Activated naive CD8-positive, alpha-beta T cell treated with anti-CD3 and anti-CD28 coated beads, Interleukin-2, amount 10 ng/mL, durations not matched to agents 7 days and 5 days (primary cell): Measurements from ENCODE around the gene NRGN. TPM values are rescaled to one million over a fixed set of nuclear protein-coding genes. Genes with fewer than 3 reads are reported as not detected.

Source experiments
- ATAC-seq: fragments of 150-1000 bp; cut with Tn5 transposase; one replicate; pipeline ENCODE4 v1.10.0; 2021; ENCODE audit warnings: low read depth, moderate library complexity
- POLR2A ChIA-PET: fragments of 350-600 bp; sonication (Branson Sonifier 250); formaldehyde crosslinking; loops from one replicate; lab custom pipeline; 2021; ENCODE audit warnings: antibody characterized with exemption; lab: Charles Lee
- DNase-seq: peaks from one replicate; pipeline ENCODE4 v3.0.0; 2021
- H3K27ac Mint-ChIP-seq: one replicate; pipeline ENCODE4 v1.8.0; 2022; ENCODE audit warnings: mild to moderate bottlenecking, mixed read lengths
- H3K27me3 Mint-ChIP-seq: one replicate; pipeline ENCODE4 v1.8.0; 2022; ENCODE audit warnings: mild to moderate bottlenecking, moderate library complexity, mixed read lengths
- H3K36me3 Mint-ChIP-seq: one replicate; pipeline ENCODE4 v1.8.0; 2021; ENCODE audit warnings: mild to moderate bottlenecking, mixed read lengths
- H3K4me1 Mint-ChIP-seq: one replicate; pipeline ENCODE4 v1.8.0; 2021; ENCODE audit warnings: mixed read lengths
- H3K4me3 Mint-ChIP-seq: one replicate; pipeline ENCODE4 v1.8.0; 2022; ENCODE audit warnings: mild to moderate bottlenecking, moderate library complexity, mixed read lengths
- H3K9me3 Mint-ChIP-seq: one replicate; pipeline ENCODE4 v1.8.0; 2021; ENCODE audit warnings: mixed read lengths
- total RNA-seq, 2 experiments: library from RNA; stranded (reverse); gene quantifications; one replicate each; pipeline ENCODE4 v1.2.3, GENCODE V29; 2021

NRGN gene
- total RNA-seq, 2 experiments from 2014 or later, result 4.0 to 5.3 TPM

GRCh38 chr11:124725719-124726105, 14.0 kb upstream of the NRGN start:
- peaks cover 10% of the 10 kb centered on the region for H3K4me1 Mint-ChIP-seq
- H3K36me3 Mint-ChIP-seq, result no peaks in the 10 kb centered on the region
- POLR2A ChIA-PET, result no interaction called here
- no peaks in the 10 kb centered on the region for H3K9me3 Mint-ChIP-seq
- no peak for ATAC-seq
- no peak overlapping the region for H3K27ac Mint-ChIP-seq
- H3K27me3 Mint-ChIP-seq, result peaks cover 39% of the 10 kb centered on the region
- no peak overlapping the region for H3K4me3 Mint-ChIP-seq
- DNase-seq, result no peak

- Mint-ChIP-seq H3K4me1 (peaks cover 12% of the 10 kb centered on the region), H3K27ac (no peak overlapping the region), H3K4me3 (no peak overlapping the region), H3K27me3 (peaks cover 37% of the 10 kb centered on the region), H3K9me3 (no peaks in the 10 kb centered on the region), H3K36me3 (no peaks in the 10 kb centered on the region)
- ATAC-seq (no peak), DNase-seq (no peak)
- POLR2A ChIA-PET, result no interaction called here
Measured at GRCh38 chr11:124727474-124727873, 12.3 kb upstream of the NRGN start.

GRCh38 chr11:124728134-124728533, 11.6 kb upstream of the NRGN start:
- Mint-ChIP-seq H3K4me3 (no peak overlapping the region), H3K4me1 (peaks cover 8% of the 10 kb centered on the region), H3K27ac (no peak overlapping the region), H3K36me3 (no peaks in the 10 kb centered on the region), H3K27me3 (peaks cover 31% of the 10 kb centered on the region), H3K9me3 (no peaks in the 10 kb centered on the region)
- ATAC-seq, result no peak
- DNase-seq, result no peak
- POLR2A ChIA-PET, result no interaction called here

- Mint-ChIP-seq H3K9me3 (no peaks in the 10 kb centered on the region), H3K4me3 (no peak overlapping the region), H3K27ac (no peak overlapping the region), H3K36me3 (no peaks in the 10 kb centered on the region), H3K27me3 (peaks cover 22% of the 10 kb centered on the region), H3K4me1 (peaks cover 6% of the 10 kb centered on the region)
- POLR2A ChIA-PET, result no interaction called here
- ATAC-seq, result no peak
- no peak for DNase-seq
Measured at GRCh38 chr11:124729571-124729970, 10.2 kb upstream of the NRGN start.

- H3K27me3 Mint-ChIP-seq, result peaks cover 25% of the 10 kb centered on the region
- ATAC-seq (no peak), DNase-seq (no peak)
- no peak overlapping the region for H3K27ac Mint-ChIP-seq
- POLR2A ChIA-PET, result no interaction called here
- H3K9me3 Mint-ChIP-seq, result no peaks in the 10 kb centered on the region
- H3K4me1 Mint-ChIP-seq, result peaks cover 3% of the 10 kb centered on the region
- no peak overlapping the region for H3K4me3 Mint-ChIP-seq
- no peaks in the 10 kb centered on the region for H3K36me3 Mint-ChIP-seq
Measured at GRCh38 chr11:124732230-124732629, 7.5 kb upstream of the NRGN start.

- no peak overlapping the region for H3K4me3 Mint-ChIP-seq
- peaks cover 19% of the 10 kb centered on the region for H3K4me1 Mint-ChIP-seq
- H3K27me3 Mint-ChIP-seq, result peaks cover 40% of the 10 kb centered on the region
- H3K27ac Mint-ChIP-seq, result no peak overlapping the region
- DNase-seq, result no peak
- no peaks in the 10 kb centered on the region for H3K36me3 Mint-ChIP-seq
- ATAC-seq, result no peak
- POLR2A ChIA-PET, result no interaction called here
- H3K9me3 Mint-ChIP-seq, result no peaks in the 10 kb centered on the region
Measured at GRCh38 chr11:124736736-124737135, 3.0 kb upstream of the NRGN start.

GRCh38 chr11:124737638-124738305, 2.0 kb upstream of the NRGN start:
- no peak for ATAC-seq
- H3K27me3 Mint-ChIP-seq, result peaks cover 43% of the 10 kb centered on the region
- POLR2A ChIA-PET, result no interaction called here
- no peak for DNase-seq
- no peak overlapping the region for H3K4me3 Mint-ChIP-seq
- H3K36me3 Mint-ChIP-seq, result no peaks in the 10 kb centered on the region
- no peak overlapping the region for H3K27ac Mint-ChIP-seq
- H3K9me3 Mint-ChIP-seq, result no peaks in the 10 kb centered on the region
- peaks cover 20% of the 10 kb centered on the region for H3K4me1 Mint-ChIP-seq

GRCh38 chr11:124738713-124739478, 846 bp upstream of the NRGN start:
- peaks cover 20% of the 10 kb centered on the region for H3K4me1 Mint-ChIP-seq
- DNase-seq, result no peak
- H3K9me3 Mint-ChIP-seq, result no peaks in the 10 kb centered on the region
- H3K27ac Mint-ChIP-seq, result peak overlapping the region; percentile 8
- ATAC-seq, result no peak
- H3K36me3 Mint-ChIP-seq, result no peaks in the 10 kb centered on the region
- H3K27me3 Mint-ChIP-seq, result peaks cover 43% of the 10 kb centered on the region
- peak overlapping the region; percentile 70 for H3K4me3 Mint-ChIP-seq
- POLR2A ChIA-PET, result interaction anchor here (2.4 kb wide), 1 partner anchor 65 kb away, joined by 11 read pairs; the partner anchor contains the start of genes SIAE and SPA17

- H3K27ac Mint-ChIP-seq, result no peak overlapping the region
- POLR2A ChIA-PET, result interaction anchor here (0.6 to 2.4 kb wide), 3 partner anchors 21 to 67 kb away, joined by 3 to 11 read pairs (median 3); partner anchors contain the start of genes MSANTD2, SIAE and SPA17
Measured at GRCh38 chr11:124740277-124740882, 638 bp downstream of the NRGN start.

GRCh38 chr11:124742555-124742954, 2.8 kb downstream of the NRGN start:
- no peak overlapping the region for H3K27ac Mint-ChIP-seq
- POLR2A ChIA-PET, result no interaction called here
- ATAC-seq (no peak), DNase-seq (no peak)
- no peaks in the 10 kb centered on the region for H3K36me3 Mint-ChIP-seq
- H3K27me3 Mint-ChIP-seq, result peaks cover 26% of the 10 kb centered on the region
- no peaks in the 10 kb centered on the region for H3K9me3 Mint-ChIP-seq
- H3K4me3 Mint-ChIP-seq, result no peak overlapping the region
- peaks cover 24% of the 10 kb centered on the region for H3K4me1 Mint-ChIP-seq

More at GRCh38 chr11:124740277-124740882, 638 bp downstream of the NRGN start:
- Mint-ChIP-seq H3K4me1 (peaks cover 21% of the 10 kb centered on the region), H3K4me3 (peak overlapping the region; percentile 70), H3K27me3 (peaks cover 43% of the 10 kb centered on the region), H3K9me3 (no peaks in the 10 kb centered on the region), H3K36me3 (no peaks in the 10 kb centered on the region)
- DNase-seq, result peak; percentile 57
- peak; percentile 34 for ATAC-seq

- POLR2A ChIA-PET, result no interaction called here
- DNase-seq (no peak), ATAC-seq (no peak)
- Mint-ChIP-seq H3K4me3 (no peak overlapping the region), H3K36me3 (no peaks in the 10 kb centered on the region), H3K27ac (no peak overlapping the region), H3K4me1 (peaks cover 25% of the 10 kb centered on the region), H3K27me3 (peaks cover 26% of the 10 kb centered on the region), H3K9me3 (no peaks in the 10 kb centered on the region)
Measured at GRCh38 chr11:124743050-124743449, 3.3 kb downstream of the NRGN start.

GRCh38 chr11:124745270-124745834, 5.6 kb downstream of the NRGN start:
- Mint-ChIP-seq H3K4me1 (peaks cover 28% of the 10 kb centered on the region), H3K4me3 (peak overlapping the region; percentile 59), H3K9me3 (no peaks in the 10 kb centered on the region), H3K36me3 (no peaks in the 10 kb centered on the region), H3K27me3 (peaks cover 16% of the 10 kb centered on the region), H3K27ac (no peak overlapping the region)
- ATAC-seq (no peak), DNase-seq (no peak)
- POLR2A ChIA-PET, result interaction anchor here (1.8 kb wide), 1 partner anchor 16 kb away, joined by 7 read pairs; no protein-coding TSS in a partner anchor
